Ascending aorta (tissue), 2 donors: ENCODE data around the gene TMEM220. TPM values are rescaled to one million over a fixed set of nuclear protein-coding genes. Genes with fewer than 3 reads are reported as not detected.

Experiments
- DNase-seq, 2 donors: peaks; one replicate each; pipeline ENCODE4 v3.0.0-alpha.2; 2019; ENCODE audit warnings: low spot score in 2 of 2
- H3K27ac ChIP-seq, 2 donors: fragments of 200-600 bp; sonication (generic); one replicate each; pipeline ENCODE4 v1.5.1; 2016 to 2017; ENCODE audit warnings: mild to moderate bottlenecking in 1 of 2
- H3K27me3 ChIP-seq: fragments of 200-600 bp; sonication (generic); one replicate; pipeline ENCODE4 v1.5.1; 2017
- H3K36me3 ChIP-seq, 2 donors: fragments of 200-600 bp; sonication (generic); one replicate each; pipeline ENCODE4 v1.5.1; 2016
- H3K4me1 ChIP-seq, 2 donors: fragments of 200-600 bp; sonication (generic); one replicate each; pipeline ENCODE4 v1.5.1; 2016 to 2017; ENCODE audit warnings: mild to moderate bottlenecking in 1 of 2
- H3K4me3 ChIP-seq, 2 donors: fragments of 200-600 bp; sonication (generic); one replicate each; pipeline ENCODE4 v1.5.1; 2016 to 2017; ENCODE audit warnings: mild to moderate bottlenecking in 1 of 2
- H3K9me3 ChIP-seq, 2 donors: fragments of 200-600 bp; sonication (generic); one replicate each; pipeline ENCODE4 v1.5.1; 2016
- CTCF ChIP-seq, 3 experiments: fragments of 200-600 bp in 2 of 3; fragments of 450-650 bp in 1 of 3; sonication (generic) in 2 of 3; IDR thresholded peaks; one replicate each; pipeline ENCODE4 v1.5.1; 2016 to 2019; ENCODE audit warnings: antibody characterized with exemption in 3 of 3, mild to moderate bottlenecking in 1 of 3, moderate library complexity in 1 of 3
- intact Hi-C: fragments of 100-400 bp; cut with DNase I; formaldehyde crosslinking; loops from one replicate; pipeline ENCODE4 v1.15.1; 2023
- total RNA-seq: library from RNA; depleted of rRNA; stranded (reverse); fragments of >200 nt; gene quantifications from one replicate; pipeline ENCODE4 v1.1.0, GENCODE V29; 2016

The TMEM220 gene
- total RNA-seq, 1 donor from 2014 or later = 0.53 TPM

- Histone ChIP-seq H3K27me3 (no peaks in the 10 kb centered on the region), H3K9me3 (no peaks in the 10 kb centered on the region), H3K27ac (peak overlapping the region; percentile 89 to 97), H3K4me1 (peaks cover 2 to 3% of the 10 kb centered on the region in 2 donors), H3K36me3 (peaks cover 0 to 16% of the 10 kb centered on the region in 2 donors), H3K4me3 (peak overlapping the region in 1 of 2 donors; percentile 54)
- no peak for DNase-seq
- TF ChIP-seq CTCF (IDR thresholded peaks at IDR 0.05) = no peak
- intact Hi-C loops = loop anchor here (2.0 to 5.0 kb wide), 2 partner anchors 32 to 579 kb away; partner anchors contain the start of genes ADPRM and SCO1
Measured at GRCh38 chr17:10728331-10728892, 1.4 kb downstream of the TMEM220 start.

GRCh38 chr17:10727192-10727591 is 2.6 kb downstream of the TMEM220 start:
- no peak overlapping the region for H3K27ac ChIP-seq
- no peak for TF ChIP-seq CTCF (IDR thresholded peaks at IDR 0.05)
- intact Hi-C loops = loop anchor here (5.0 kb wide), 1 partner anchor 580 kb away; no protein-coding TSS in a partner anchor
- no peak for DNase-seq
- peaks cover 2 to 3% of the 10 kb centered on the region in 2 donors for H3K4me1 ChIP-seq
- H3K27me3 ChIP-seq = no peaks in the 10 kb centered on the region
- no peaks in the 10 kb centered on the region for H3K9me3 ChIP-seq
- peaks cover 3 to 23% of the 10 kb centered on the region in 2 donors for H3K36me3 ChIP-seq
- no peak overlapping the region for H3K4me3 ChIP-seq

- Histone ChIP-seq H3K36me3 (peaks cover 4 to 23% of the 10 kb centered on the region in 2 donors), H3K27me3 (no peaks in the 10 kb centered on the region), H3K27ac (no peak overlapping the region), H3K4me3 (no peak overlapping the region), H3K9me3 (no peaks in the 10 kb centered on the region), H3K4me1 (peaks cover 2 to 3% of the 10 kb centered on the region in 2 donors)
- DNase-seq = no peak
- intact Hi-C loops = loop anchor here (5.0 kb wide), 1 partner anchor 581 kb away; no protein-coding TSS in a partner anchor
- no peak for TF ChIP-seq CTCF (IDR thresholded peaks at IDR 0.05)
Measured at GRCh38 chr17:10726196-10726595, 3.6 kb downstream of the TMEM220 start.

- no peaks in the 10 kb centered on the region for H3K27me3 ChIP-seq
- no peak overlapping the region for H3K27ac ChIP-seq
- H3K9me3 ChIP-seq = no peaks in the 10 kb centered on the region
- no peak for TF ChIP-seq CTCF (IDR thresholded peaks at IDR 0.05)
- no peak overlapping the region for H3K4me3 ChIP-seq
- H3K4me1 ChIP-seq = peaks cover under 1 to 3% of the 10 kb centered on the region in 2 donors
- peaks cover 7 to 23% of the 10 kb centered on the region in 2 donors for H3K36me3 ChIP-seq
- intact Hi-C loops = loop anchor here (5.0 kb wide), 1 partner anchor 582 kb away; no protein-coding TSS in a partner anchor
- no peak for DNase-seq
Measured at GRCh38 chr17:10725262-10725661, 4.6 kb downstream of the TMEM220 start.

GRCh38 chr17:10724546-10725195 is 5.2 kb downstream of the TMEM220 start:
- Histone ChIP-seq H3K36me3 (peaks cover 7 to 23% of the 10 kb centered on the region in 2 donors), H3K27ac (no peak overlapping the region), H3K27me3 (no peaks in the 10 kb centered on the region), H3K9me3 (no peaks in the 10 kb centered on the region), H3K4me3 (no peak overlapping the region), H3K4me1 (peaks cover 0 to 3% of the 10 kb centered on the region in 2 donors)
- no peak for TF ChIP-seq CTCF (IDR thresholded peaks at IDR 0.05)
- DNase-seq = no peak
- intact Hi-C loops = loop anchor here (5.0 kb wide), 1 partner anchor 583 kb away; no protein-coding TSS in a partner anchor
